B cell (primary cell): Measurements from ENCODE around the gene DTNBP1. TPM values are rescaled to one million over a fixed set of nuclear protein-coding genes. Genes with fewer than 3 reads are reported as not detected.
A peak's percentile ranks its signal among the peaks of the same experiment; 100 is the strongest.

Experiments
- ATAC-seq: fragments of 200-7000 bp; cut with Tn5 transposase; one replicate; pipeline ENCODE4 v1.10.0; 2021; ENCODE audit warnings: low read depth, mild to moderate bottlenecking, moderate number of reproducible peaks, moderate library complexity
- CTCF ChIA-PET: fragments of 350-600 bp; sonication (Branson Sonifier 250); formaldehyde crosslinking; loops from one replicate; lab custom pipeline; 2021; ENCODE audit warnings: antibody characterized with exemption, inconsistent platforms; lab: Charles Lee
- POLR2A ChIA-PET: fragments of 350-600 bp; sonication (Branson Sonifier 250); formaldehyde crosslinking; loops from one replicate; lab custom pipeline; 2021; ENCODE audit warnings: antibody characterized with exemption; lab: Charles Lee
- DNase-seq: peaks from one replicate; pipeline ENCODE4 v3.0.0; 2013
- H2AFZ ChIP-seq: 2 replicates; pipeline ENCODE4 v1.6.1; 2012; ENCODE audit warnings: mild to moderate bottlenecking, low read depth, low read length; ENCODE audit not compliant: insufficient read depth, poor library complexity, severe bottlenecking
- H3K27ac ChIP-seq, 2 donors: 1 replicate in 1 of 2; 2 replicates in 1 of 2; pipeline ENCODE4 v1.5.1; 2012 to 2013; ENCODE audit warnings: low read length in 2 of 2, mild to moderate bottlenecking in 2 of 2, moderate library complexity in 1 of 2
- H3K27me3 ChIP-seq, 4 experiments: fragments of 200-600 bp in 1 of 4; sonication (generic) in 1 of 4; replicated peaks in 1 of 4; 1 replicate in 2 of 4; 2 replicates in 2 of 4; pipeline versions ENCODE4 v1.6.1 to v1.7.0; 2013 to 2016; ENCODE audit warnings: low read length in 3 of 4, mild to moderate bottlenecking in 2 of 4, mixed read lengths in 1 of 4, moderate library complexity in 1 of 4; ENCODE audit not compliant: insufficient read depth in 4 of 4, control insufficient read depth in 3 of 4; ENCODE audit errors: control extremely low read depth in 1 of 4
- H3K36me3 ChIP-seq, 2 experiments: replicated peaks in 1 of 2; 1 replicate in 1 of 2; 2 replicates in 1 of 2; pipeline versions ENCODE4 v1.6.1 to v1.7.1; 2013; ENCODE audit warnings: low read length in 1 of 2; ENCODE audit not compliant: insufficient read depth in 2 of 2, control insufficient read depth in 1 of 2; ENCODE audit errors: control extremely low read depth in 1 of 2, extremely low read depth in 1 of 2
- H3K4me1 ChIP-seq, 2 donors: fragments of 200-600 bp in 1 of 2; sonication (generic) in 1 of 2; 1 replicate in 1 of 2; 2 replicates in 1 of 2; pipeline versions ENCODE4 v1.5.1 to v1.6.1; 2013 to 2017; ENCODE audit warnings: low read length in 2 of 2; ENCODE audit not compliant: control insufficient read depth in 2 of 2, insufficient read depth in 2 of 2
- H3K4me2 ChIP-seq: replicated peaks from 2 replicates; pipeline ENCODE3; 2012; ENCODE audit warnings: mild to moderate bottlenecking, low read depth, low read length; ENCODE audit not compliant: poor library complexity, severe bottlenecking
- H3K4me3 ChIP-seq, 5 experiments: fragments of 200-600 bp in 1 of 5; sonication (generic) in 1 of 5; 1 replicate in 3 of 5; 2 replicates in 2 of 5; pipeline versions ENCODE4 v1.5.1 to v1.7.0; 2011 to 2016; ENCODE audit warnings: low read length in 4 of 5, mild to moderate bottlenecking in 4 of 5, low read depth in 2 of 5, control low read depth in 1 of 5, moderate library complexity in 1 of 5; ENCODE audit not compliant: insufficient read depth in 1 of 5; ENCODE audit errors: control extremely low read depth in 1 of 5, extremely low read depth in 1 of 5
- H3K79me2 ChIP-seq: fragments of 200-600 bp; sonication (generic); one replicate; pipeline ENCODE4 v1.6.0; 2016; ENCODE audit warnings: low read length; ENCODE audit not compliant: control insufficient read depth, insufficient read depth
- H3K9ac ChIP-seq: fragments of 200-600 bp; sonication (generic); 2 replicates; pipeline ENCODE4 v1.6.1; 2017; ENCODE audit warnings: mild to moderate bottlenecking, low read length, moderate library complexity
- H3K9me3 ChIP-seq, 3 donors: one replicate each; pipeline versions ENCODE4 v1.6.1 to v1.7.1; 2013; ENCODE audit warnings: low read length in 2 of 3; ENCODE audit not compliant: control insufficient read depth in 2 of 3, insufficient read depth in 1 of 3; ENCODE audit errors: control extremely low read depth in 1 of 3
- H4K20me1 ChIP-seq: 2 replicates; pipeline ENCODE4 v1.6.0; 2012; ENCODE audit warnings: mild to moderate bottlenecking, low read length; ENCODE audit not compliant: insufficient read depth, control insufficient read depth, poor library complexity, severe bottlenecking
- H3K27ac Mint-ChIP-seq: one replicate; pipeline ENCODE4 v1.8.0; 2021; ENCODE audit warnings: mixed read lengths
- H3K27me3 Mint-ChIP-seq: one replicate; pipeline ENCODE4 v1.8.0; 2021; ENCODE audit warnings: mixed read lengths
- H3K4me1 Mint-ChIP-seq: one replicate; pipeline ENCODE4 v1.8.0; 2021; ENCODE audit warnings: mixed read lengths
- H3K4me3 Mint-ChIP-seq: one replicate; pipeline ENCODE4 v1.8.0; 2021; ENCODE audit warnings: mixed read lengths
- H3K9me3 Mint-ChIP-seq: one replicate; pipeline ENCODE4 v1.8.0; 2022; ENCODE audit warnings: mixed read lengths; ENCODE audit not compliant: insufficient read depth
- CTCF ChIP-seq: fragments of 200-600 bp; IDR thresholded peaks from one replicate; pipeline ENCODE4 v1.8.0; 2022; ENCODE audit warnings: antibody characterized with exemption, mild to moderate bottlenecking
- EZH2 ChIP-seq: IDR thresholded peaks from 2 replicates; pipeline ENCODE4 v1.6.1; 2012; ENCODE audit warnings: borderline replicate concordance, low read depth, mild to moderate bottlenecking, moderate library complexity, low read length; ENCODE audit not compliant: insufficient read depth, poor library complexity, severe bottlenecking
- WGBS: methylation state at CpG from one replicate; pipeline ENCODE4 v1.1.5; 2013; ENCODE audit warnings: missing lambda C conversion rate; ENCODE audit not compliant: insufficient coverage; 5-methylcytosine and 5-hydroxymethylcytosine counted together
- intact Hi-C: fragments of 100-400 bp; cut with micrococcal nuclease; formaldehyde crosslinking; loops from one replicate; pipeline ENCODE4 v1.10.0; 2022
- polyA plus RNA-seq: library from polyadenylated mRNA; depleted of rRNA; stranded (reverse); fragments of >200 nt; gene quantifications from 2 replicates; pipeline ENCODE4 v1.2.3, GENCODE V29; 2012
- total RNA-seq, 2 donors: library from RNA; stranded (reverse); fragments of 120-200 nt in 1 of 2; gene quantifications; 1 replicate in 1 of 2; 2 replicates in 1 of 2; pipeline versions ENCODE4 v1.2.3 to v1.2.4, GENCODE V29; 2013 to 2022

The DTNBP1 gene
- total and polyA plus RNA-seq, 2 donors (not counting 1 experiment from before 2014, with no cell fraction given), result 31.4 to 73.0 TPM

- CTCF ChIA-PET, result interaction anchor here (0.6 kb wide), 1 partner anchor 1441 kb away, joined by 3 read pairs; no protein-coding TSS in a partner anchor
- Histone ChIP-seq H2AFZ (no peak overlapping the region), H3K4me2 (no peak overlapping the region), H3K9ac (no peak overlapping the region), H3K27me3 (no peaks in the 10 kb centered on the region), H3K27ac (no peak overlapping the region), H4K20me1 (peaks cover 10% of the 10 kb centered on the region), H3K4me3 (no peak overlapping the region), H3K4me1 (peaks cover 3 to 4% of the 10 kb centered on the region in 2 donors), H3K79me2 (peaks cover 60% of the 10 kb centered on the region), H3K36me3 (peaks cover 0 to 26% of the 10 kb centered on the region in 2 experiments), H3K9me3 (peaks cover 0 to 5% (median 0%) of the 10 kb centered on the region in 3 donors)
- no peak for ATAC-seq
- H3K27me3 Mint-ChIP-seq, result no peaks in the 10 kb centered on the region
- POLR2A ChIA-PET, result no interaction called here
- peaks cover 42% of the 10 kb centered on the region for H3K4me1 Mint-ChIP-seq
- 100% methylated on average over 2 of the region's 3 CpGs for WGBS
- no peak for DNase-seq
- intact Hi-C loops, result no loop called here
- H3K9me3 Mint-ChIP-seq, result no peaks in the 10 kb centered on the region
- TF ChIP-seq EZH2 (no peak), CTCF (no peak)
- H3K4me3 Mint-ChIP-seq, result no peak overlapping the region
- H3K27ac Mint-ChIP-seq, result peak overlapping the region; percentile 21
Observed at GRCh38 chr6:15535495-15536197, 127.2 kb downstream of the DTNBP1 start.

GRCh38 chr6:15534974-15535373 lies 127.9 kb downstream of the DTNBP1 start:
- Histone ChIP-seq H3K9me3 (peaks cover 0 to 5% (median 0%) of the 10 kb centered on the region in 3 donors), H3K4me1 (peaks cover 2 to 4% of the 10 kb centered on the region in 2 donors), H3K79me2 (peaks cover 56% of the 10 kb centered on the region), H2AFZ (no peak overlapping the region), H3K36me3 (peaks cover 0 to 32% of the 10 kb centered on the region in 2 experiments), H3K27me3 (no peaks in the 10 kb centered on the region), H3K9ac (no peak overlapping the region), H3K4me2 (no peak overlapping the region), H3K4me3 (no peak overlapping the region), H4K20me1 (peaks cover 10% of the 10 kb centered on the region), H3K27ac (no peak overlapping the region)
- ChIA-PET CTCF (interaction anchor here (0.6 kb wide), 1 partner anchor 1441 kb away, joined by 3 read pairs; no protein-coding TSS in a partner anchor), POLR2A (no interaction called here)
- no peaks in the 10 kb centered on the region for H3K27me3 Mint-ChIP-seq
- H3K9me3 Mint-ChIP-seq, result no peaks in the 10 kb centered on the region
- peaks cover 37% of the 10 kb centered on the region for H3K4me1 Mint-ChIP-seq
- TF ChIP-seq EZH2 (no peak), CTCF (no peak)
- ATAC-seq (peak; percentile 41), DNase-seq (peak; percentile 34)
- intact Hi-C loops, result no loop called here
- peak overlapping the region; percentile 75 for H3K27ac Mint-ChIP-seq
- no peak overlapping the region for H3K4me3 Mint-ChIP-seq
- no CpG with 5 or more reads among the region's 3 CpGs for WGBS
